Breast epithelium (tissue), 3 donors: Measurements from ENCODE around the gene CPB2.

Experiments
- CTCF ChIP-seq, 3 donors: fragments of 450-650 bp; IDR thresholded peaks; one replicate each; pipeline ENCODE4 v1.5.1; 2016 to 2017; ENCODE audit warnings: antibody characterized with exemption in 3 of 3, mild to moderate bottlenecking in 3 of 3, moderate library complexity in 3 of 3
- POLR2A ChIP-seq: fragments of 450-650 bp; IDR thresholded peaks from one replicate; pipeline ENCODE4 v1.6.1; 2016; ENCODE audit warnings: antibody characterized with exemption, mild to moderate bottlenecking, moderate library complexity

GRCh38 chr13:46075811-46076210 lies 29.0 kb downstream of the CPB2 start:
- no peak for TF ChIP-seq POLR2A
- TF ChIP-seq CTCF (IDR thresholded peaks at IDR 0.05), result no peak
